Neural progenitor cell (in vitro differentiated cells): ENCODE data around the gene LIPC.

Experiments used
- EZH2 ChIP-seq: fragments of 200-600 bp; sonication (generic); IDR thresholded peaks from 2 replicates; pipeline ENCODE4 v1.6.1; 2017; ENCODE audit warnings: antibody characterized with exemption, mild to moderate bottlenecking, moderate library complexity
- TF ChIP-seq, protein P1 (sequence below): fragments of 200-600 bp; sonication (generic); IDR thresholded peaks from 2 replicates; pipeline ENCODE4 v1.5.1; 2017; ENCODE audit warnings: antibody characterized with exemption, mild to moderate bottlenecking

DNA sequence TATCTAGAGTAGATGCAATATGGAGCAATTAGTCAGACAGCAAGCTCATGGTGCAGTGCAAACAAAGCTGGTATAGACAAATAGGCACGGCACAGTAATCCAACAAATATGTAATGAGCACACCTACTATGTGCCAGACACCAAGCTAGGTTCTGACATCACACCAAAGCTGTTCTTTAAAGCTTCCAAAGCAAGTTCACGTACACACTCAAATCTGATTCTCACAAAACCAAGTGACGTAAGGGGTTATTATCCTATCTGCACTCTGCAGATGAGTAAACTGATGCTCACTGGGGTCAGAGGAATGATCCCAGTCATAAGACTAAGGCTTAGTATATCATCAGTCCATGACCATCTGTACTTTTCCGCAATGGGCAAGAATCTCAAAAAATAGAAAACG lies 27.8 kb upstream of the LIPC start:
- TF ChIP-seq EZH2 = no peak
- TF ChIP-seq, protein P1, sequence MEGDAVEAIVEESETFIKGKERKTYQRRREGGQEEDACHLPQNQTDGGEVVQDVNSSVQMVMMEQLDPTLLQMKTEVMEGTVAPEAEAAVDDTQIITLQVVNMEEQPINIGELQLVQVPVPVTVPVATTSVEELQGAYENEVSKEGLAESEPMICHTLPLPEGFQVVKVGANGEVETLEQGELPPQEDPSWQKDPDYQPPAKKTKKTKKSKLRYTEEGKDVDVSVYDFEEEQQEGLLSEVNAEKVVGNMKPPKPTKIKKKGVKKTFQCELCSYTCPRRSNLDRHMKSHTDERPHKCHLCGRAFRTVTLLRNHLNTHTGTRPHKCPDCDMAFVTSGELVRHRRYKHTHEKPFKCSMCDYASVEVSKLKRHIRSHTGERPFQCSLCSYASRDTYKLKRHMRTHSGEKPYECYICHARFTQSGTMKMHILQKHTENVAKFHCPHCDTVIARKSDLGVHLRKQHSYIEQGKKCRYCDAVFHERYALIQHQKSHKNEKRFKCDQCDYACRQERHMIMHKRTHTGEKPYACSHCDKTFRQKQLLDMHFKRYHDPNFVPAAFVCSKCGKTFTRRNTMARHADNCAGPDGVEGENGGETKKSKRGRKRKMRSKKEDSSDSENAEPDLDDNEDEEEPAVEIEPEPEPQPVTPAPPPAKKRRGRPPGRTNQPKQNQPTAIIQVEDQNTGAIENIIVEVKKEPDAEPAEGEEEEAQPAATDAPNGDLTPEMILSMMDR = no peak
